ENCODE measurements around the gene ERCC5.

DNA sequence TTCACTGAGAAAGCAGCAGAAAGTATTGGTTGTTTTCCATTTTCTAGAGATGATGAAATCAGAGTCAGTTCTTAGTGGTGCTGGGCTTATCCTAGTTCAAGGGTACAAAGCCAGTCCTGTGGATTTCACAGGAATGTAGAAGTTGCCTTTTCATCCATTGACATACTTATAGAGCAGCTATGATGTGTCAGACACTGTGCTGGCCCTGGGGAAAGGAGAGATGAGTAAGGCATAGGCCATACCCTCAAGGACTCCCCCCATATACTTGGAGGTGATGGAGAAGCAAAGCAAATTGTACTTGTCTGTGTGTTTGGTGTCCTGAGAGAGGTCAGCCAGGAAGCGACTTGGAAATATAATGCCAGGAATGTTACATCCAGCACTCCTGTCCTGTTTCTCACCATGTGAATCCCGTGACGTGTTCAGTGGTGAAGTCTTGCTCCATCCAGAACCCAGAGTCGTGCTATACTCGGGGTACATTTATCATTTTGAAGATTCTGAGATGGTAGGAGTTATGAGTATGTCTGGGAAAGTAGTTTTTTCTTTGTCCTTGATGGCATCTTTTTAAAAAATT is 22.6 kb downstream of the ERCC5 start:
- TF ChIP-seq, protein P1, sequence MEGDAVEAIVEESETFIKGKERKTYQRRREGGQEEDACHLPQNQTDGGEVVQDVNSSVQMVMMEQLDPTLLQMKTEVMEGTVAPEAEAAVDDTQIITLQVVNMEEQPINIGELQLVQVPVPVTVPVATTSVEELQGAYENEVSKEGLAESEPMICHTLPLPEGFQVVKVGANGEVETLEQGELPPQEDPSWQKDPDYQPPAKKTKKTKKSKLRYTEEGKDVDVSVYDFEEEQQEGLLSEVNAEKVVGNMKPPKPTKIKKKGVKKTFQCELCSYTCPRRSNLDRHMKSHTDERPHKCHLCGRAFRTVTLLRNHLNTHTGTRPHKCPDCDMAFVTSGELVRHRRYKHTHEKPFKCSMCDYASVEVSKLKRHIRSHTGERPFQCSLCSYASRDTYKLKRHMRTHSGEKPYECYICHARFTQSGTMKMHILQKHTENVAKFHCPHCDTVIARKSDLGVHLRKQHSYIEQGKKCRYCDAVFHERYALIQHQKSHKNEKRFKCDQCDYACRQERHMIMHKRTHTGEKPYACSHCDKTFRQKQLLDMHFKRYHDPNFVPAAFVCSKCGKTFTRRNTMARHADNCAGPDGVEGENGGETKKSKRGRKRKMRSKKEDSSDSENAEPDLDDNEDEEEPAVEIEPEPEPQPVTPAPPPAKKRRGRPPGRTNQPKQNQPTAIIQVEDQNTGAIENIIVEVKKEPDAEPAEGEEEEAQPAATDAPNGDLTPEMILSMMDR (IDR thresholded peaks at IDR 0.05 in 8 of 11, conservative IDR thresholded peaks at IDR 0.05 in 3 of 11): no peak
- no peak for TF ChIP-seq POLR2AphosphoS5 (IDR thresholded peaks at IDR 0.05)
- no peak for TF ChIP-seq POLR2A (IDR thresholded peaks at IDR 0.05)

All from spleen (tissue), 7 donors.